Mesenchymal stem cell (in vitro differentiated cells and primary cell): ENCODE measurements around the gene GPX4.

Experiments used
- DNase-seq: peaks from one replicate; pipeline ENCODE4 v3.0.0-alpha.2; 2013
- H2AFZ ChIP-seq: one replicate; pipeline ENCODE4 v1.6.1; 2013; ENCODE audit warnings: low read depth, mild to moderate bottlenecking, control low read depth, inconsistent platforms, low read length, moderate library complexity
- H2AK5ac ChIP-seq: 2 replicates; pipeline ENCODE4 v1.6.1; 2013; ENCODE audit warnings: low read length, moderate library complexity, mild to moderate bottlenecking, inconsistent platforms; ENCODE audit not compliant: severe bottlenecking
- H2BK120ac ChIP-seq: one replicate; pipeline ENCODE4 v1.6.1; 2013; ENCODE audit warnings: low read depth, mild to moderate bottlenecking, inconsistent platforms, low read length, moderate library complexity
- H2BK12ac ChIP-seq, 2 experiments: one replicate each; pipeline ENCODE4 v1.6.1; 2013; ENCODE audit warnings: inconsistent platforms in 2 of 2, low read length in 2 of 2, mild to moderate bottlenecking in 2 of 2, moderate library complexity in 2 of 2, control low read depth in 1 of 2
- H2BK15ac ChIP-seq: one replicate; pipeline ENCODE4 v1.6.1; 2013; ENCODE audit warnings: mild to moderate bottlenecking, low read depth, inconsistent platforms; ENCODE audit not compliant: poor library complexity, severe bottlenecking
- H2BK5ac ChIP-seq: 2 replicates; pipeline ENCODE4 v1.6.1; 2013; ENCODE audit warnings: low read depth, mild to moderate bottlenecking, low read length, control low read depth, inconsistent platforms; ENCODE audit not compliant: poor library complexity, severe bottlenecking
- H3K14ac ChIP-seq, 2 experiments: one replicate each; pipeline ENCODE4 v1.6.1; 2013; ENCODE audit warnings: inconsistent platforms in 2 of 2, low read length in 2 of 2, control low read depth in 1 of 2, mild to moderate bottlenecking in 1 of 2, moderate library complexity in 1 of 2
- H3K18ac ChIP-seq, 2 experiments: one replicate each; pipeline ENCODE4 v1.6.1; 2013; ENCODE audit warnings: inconsistent platforms in 2 of 2, low read length in 2 of 2, control low read depth in 1 of 2, low read depth in 1 of 2, mild to moderate bottlenecking in 1 of 2
- H3K23ac ChIP-seq, 2 experiments: one replicate each; pipeline ENCODE4 v1.6.1; 2013; ENCODE audit warnings: inconsistent platforms in 2 of 2, low read length in 2 of 2, mild to moderate bottlenecking in 2 of 2, moderate library complexity in 2 of 2, control low read depth in 1 of 2
- H3K27ac ChIP-seq: 2 replicates; pipeline ENCODE4 v1.5.1; 2013; ENCODE audit warnings: mild to moderate bottlenecking, moderate library complexity, low read length, control low read depth, inconsistent platforms; ENCODE audit not compliant: poor library complexity, severe bottlenecking
- H3K27me3 ChIP-seq, 2 experiments: 2 replicates each; pipeline versions ENCODE4 v1.6.1 to v1.7.0; 2013; ENCODE audit warnings: low read length in 2 of 2, mild to moderate bottlenecking in 2 of 2, moderate library complexity in 2 of 2, control low read depth in 1 of 2, inconsistent platforms in 1 of 2; ENCODE audit not compliant: control insufficient read depth in 1 of 2, insufficient read depth in 1 of 2
- H3K36me3 ChIP-seq, 2 experiments: 2 replicates each; pipeline versions ENCODE4 v1.6.1 to v1.7.0; 2013; ENCODE audit warnings: low read length in 2 of 2, control low read depth in 1 of 2, inconsistent platforms in 1 of 2, low read depth in 1 of 2, mild to moderate bottlenecking in 1 of 2; ENCODE audit not compliant: insufficient read depth in 2 of 2, control insufficient read depth in 1 of 2
- H3K4ac ChIP-seq, 2 experiments: one replicate each; pipeline ENCODE4 v1.6.1; 2013; ENCODE audit warnings: inconsistent platforms in 2 of 2, low read length in 2 of 2, mild to moderate bottlenecking in 2 of 2, moderate library complexity in 2 of 2, control low read depth in 1 of 2, low read depth in 1 of 2
- H3K4me1 ChIP-seq: 2 replicates; pipeline ENCODE4 v1.6.1; 2013; ENCODE audit warnings: low read depth, low read length, control low read depth; ENCODE audit not compliant: control insufficient read depth, insufficient read depth
- H3K4me2 ChIP-seq: 2 replicates; pipeline ENCODE4 v1.6.1; 2013; ENCODE audit warnings: low read length, mild to moderate bottlenecking, inconsistent platforms; ENCODE audit not compliant: poor library complexity, severe bottlenecking
- H3K4me3 ChIP-seq, 2 experiments: 2 replicates each; pipeline versions ENCODE4 v1.5.1 to v1.7.0; 2013; ENCODE audit warnings: low read length in 2 of 2, mild to moderate bottlenecking in 2 of 2, control low read depth in 1 of 2, low read depth in 1 of 2; ENCODE audit not compliant: insufficient read depth in 1 of 2
- H3K79me1 ChIP-seq: replicated peaks from 2 replicates; pipeline ENCODE4 v1.6.1; 2013; ENCODE audit warnings: mild to moderate bottlenecking, control low read depth, low read length, inconsistent platforms; ENCODE audit not compliant: poor library complexity, severe bottlenecking
- H3K9ac ChIP-seq: 2 replicates; pipeline ENCODE4 v1.7.0; 2013; ENCODE audit warnings: mild to moderate bottlenecking, low read length, moderate library complexity
- H3K9me3 ChIP-seq: 2 replicates; pipeline ENCODE4 v1.7.0; 2013; ENCODE audit warnings: mild to moderate bottlenecking, low read length; ENCODE audit not compliant: control insufficient read depth
- H4K8ac ChIP-seq: one replicate; pipeline ENCODE4 v1.6.1; 2013; ENCODE audit warnings: inconsistent platforms, mild to moderate bottlenecking, low read length, moderate library complexity
- H4K91ac ChIP-seq: one replicate; pipeline ENCODE4 v1.6.1; 2013; ENCODE audit warnings: mild to moderate bottlenecking, low read length, inconsistent platforms
- WGBS: methylation state at CpG from one replicate; pipeline ENCODE4 v1.1.7; 2013; ENCODE audit warnings: mixed read lengths; 5-methylcytosine and 5-hydroxymethylcytosine counted together

Gene GPX4

GRCh38 chr19:1076951-1077350 is 26.8 kb upstream of the GPX4 start:
- Histone ChIP-seq H2BK12ac (no peak overlapping the region), H3K4me3 (peak overlapping the region in 1 of 2 experiments; percentile 47), H3K4me2 (peak overlapping the region; percentile 66), H3K9me3 (no peaks in the 10 kb centered on the region), H2BK15ac (no peak overlapping the region), H3K27ac (no peak overlapping the region), H4K91ac (no peak overlapping the region), H3K4me1 (peaks cover 10% of the 10 kb centered on the region), H3K23ac (no peak overlapping the region), H2BK5ac (no peak overlapping the region), H3K4ac (no peak overlapping the region), H2AFZ (no peak overlapping the region), H3K18ac (no peak overlapping the region), H3K9ac (no peak overlapping the region), H4K8ac (no peak overlapping the region), H2AK5ac (no peak overlapping the region), H2BK120ac (no peak overlapping the region), H3K27me3 (peaks cover 5 to 20% of the 10 kb centered on the region in 2 experiments), H3K36me3 (no peaks in the 10 kb centered on the region), H3K79me1 (no peaks in the 10 kb centered on the region), H3K14ac (no peak overlapping the region)
- 87% methylated on average over 16 of the region's 16 CpGs for WGBS
- DNase-seq: no peak

- no peak overlapping the region for H4K91ac ChIP-seq
- peaks cover 0 to 9% of the 10 kb centered on the region in 2 experiments for H3K27me3 ChIP-seq
- H3K14ac ChIP-seq: no peak overlapping the region
- no peak overlapping the region for H2AK5ac ChIP-seq
- 95% methylated on average over 45 of the region's 45 CpGs for WGBS
- H2BK15ac ChIP-seq: no peak overlapping the region
- H2BK5ac ChIP-seq: no peak overlapping the region
- no peak overlapping the region for H3K4me2 ChIP-seq
- H2BK12ac ChIP-seq: no peak overlapping the region
- H3K23ac ChIP-seq: no peak overlapping the region
- H3K4me3 ChIP-seq: no peak overlapping the region
- H3K4ac ChIP-seq: no peak overlapping the region
- H3K9ac ChIP-seq: no peak overlapping the region
- H3K79me1 ChIP-seq: no peaks in the 10 kb centered on the region
- H3K27ac ChIP-seq: no peak overlapping the region
- H4K8ac ChIP-seq: no peak overlapping the region
- no peak overlapping the region for H2AFZ ChIP-seq
- peaks cover 29% of the 10 kb centered on the region for H3K4me1 ChIP-seq
- no peaks in the 10 kb centered on the region for H3K36me3 ChIP-seq
- no peak overlapping the region for H3K18ac ChIP-seq
- H3K9me3 ChIP-seq: no peaks in the 10 kb centered on the region
- DNase-seq: no peak
- H2BK120ac ChIP-seq: no peak overlapping the region
Observed at GRCh38 chr19:1079566-1080111, 24.2 kb upstream of the GPX4 start.

- Histone ChIP-seq H3K9me3 (no peaks in the 10 kb centered on the region), H3K14ac (no peak overlapping the region), H2AK5ac (no peak overlapping the region), H3K27ac (no peak overlapping the region), H2AFZ (no peak overlapping the region), H3K4me1 (peaks cover 29% of the 10 kb centered on the region), H3K36me3 (peaks cover 0 to 1% of the 10 kb centered on the region in 2 experiments), H2BK15ac (no peak overlapping the region), H3K4me2 (no peak overlapping the region), H2BK120ac (no peak overlapping the region), H3K4ac (no peak overlapping the region), H4K8ac (no peak overlapping the region), H3K4me3 (no peak overlapping the region), H2BK12ac (no peak overlapping the region), H3K9ac (no peak overlapping the region), H2BK5ac (no peak overlapping the region), H3K18ac (no peak overlapping the region), H3K79me1 (no peaks in the 10 kb centered on the region), H4K91ac (no peak overlapping the region), H3K27me3 (peaks cover 0 to 9% of the 10 kb centered on the region in 2 experiments), H3K23ac (no peak overlapping the region)
- 98% methylated on average over 50 of the region's 50 CpGs for WGBS
- DNase-seq: no peak
Observed at GRCh38 chr19:1080360-1081161, 23.2 kb upstream of the GPX4 start.

GRCh38 chr19:1081301-1082164 is 22.3 kb upstream of the GPX4 start:
- Histone ChIP-seq H2BK12ac (no peak overlapping the region), H2AFZ (no peak overlapping the region), H3K4ac (no peak overlapping the region), H3K9me3 (no peaks in the 10 kb centered on the region), H3K4me1 (peaks cover 33% of the 10 kb centered on the region), H3K27me3 (peaks cover 0 to 9% of the 10 kb centered on the region in 2 experiments), H2AK5ac (no peak overlapping the region), H4K8ac (no peak overlapping the region), H3K4me3 (no peak overlapping the region), H3K9ac (no peak overlapping the region), H2BK5ac (no peak overlapping the region), H3K79me1 (no peaks in the 10 kb centered on the region), H2BK15ac (no peak overlapping the region), H3K14ac (no peak overlapping the region), H4K91ac (peak overlapping the region; percentile 43), H3K23ac (no peak overlapping the region), H2BK120ac (no peak overlapping the region), H3K27ac (no peak overlapping the region), H3K4me2 (no peak overlapping the region), H3K36me3 (peaks cover 0 to 9% of the 10 kb centered on the region in 2 experiments), H3K18ac (no peak overlapping the region)
- WGBS: 88% methylated on average over 58 of the region's 58 CpGs
- no peak for DNase-seq
